ENCODE measurements around the gene C12orf54. TPM values are rescaled to one million over a fixed set of nuclear protein-coding genes. Genes with fewer than 3 reads are reported as not detected.

Gene C12orf54
- total and polyA plus RNA-seq, 10 of the 15 experiments (the other 5 are each of a cell fraction or from before 2014, with no cell fraction given): 0.79 to 7.8 (median 4.2) TPM

- Histone ChIP-seq H2AFZ (ENCODE audit: control insufficient read depth, low read depth, low read length) (no peak overlapping the region), H3K9me3 (replicated peaks; ENCODE audit: control insufficient read depth, insufficient read depth, low read length) (peaks cover 2% of the 10 kb centered on the region; the same call in 2 of the 3 replicates), H3K79me2 (ENCODE audit: control insufficient read depth, insufficient read depth, low read length) (no peaks in the 10 kb centered on the region), H3K4me3 (no peak overlapping the region), H3K4me2 (ENCODE audit: control insufficient read depth, insufficient read depth) (no peak overlapping the region), H3K27ac (ENCODE audit: control insufficient read depth, insufficient read depth) (no peak overlapping the region), H4K20me1 (ENCODE audit: control insufficient read depth, insufficient read depth) (no peaks in the 10 kb centered on the region), H3K9ac (ENCODE audit: control insufficient read depth, insufficient read depth, low read length) (no peak overlapping the region), H3K4me1 (ENCODE audit: control insufficient read depth, insufficient read depth, low read length) (no peaks in the 10 kb centered on the region), H3K36me3 (ENCODE audit: control insufficient read depth in 2 of 2, insufficient read depth in 2 of 2, low read length in 1 of 2) (no peaks in the 10 kb centered on the region), H3K27me3 (replicated peaks in 1 of 2; ENCODE audit: control insufficient read depth in 2 of 2, insufficient read depth in 2 of 2, low read length in 1 of 2) (no peaks in the 10 kb centered on the region)
- RAD21 ChIA-PET (ENCODE audit: unreplicated experiment): no interaction called here
- POLR2A ChIA-PET: no interaction called here
- DNase-seq (ENCODE audit: low read depth, low spot score) (no peak), FAIRE-seq (no peak), ATAC-seq (no peak)
- 8% methylated on average over 1 of the region's 1 CpG for WGBS (ENCODE audit: insufficient coverage, insufficient replicate concordance, low lambda C conversion rate, missing lambda C conversion rate)
- in situ Hi-C loops (cut with MboI): no loop called here
- SMC1A ChIA-PET (ENCODE audit: uncharacterized antibody, unreplicated experiment): no interaction called here
- intact Hi-C loops (cut with micrococcal nuclease; ENCODE audit: unreplicated experiment): loop anchor here (10.0 kb wide), 1 partner anchor 163 kb away; no protein-coding TSS in a partner anchor
- BruUV-seq (replicated peaks): no TSS peak
- CTCF ChIA-PET: interaction anchor here (1.3 kb wide), 1 partner anchor 9 kb away, joined by 3 read pairs; no protein-coding TSS in a partner anchor
- TF ChIP-seq NFXL1 (IDR thresholded peaks at IDR 0.05; ENCODE audit: borderline replicate concordance) (no peak), MXI1 (IDR thresholded peaks at IDR 0.05; ENCODE audit: low read depth, low read length) (no peak), RB1 (IDR thresholded peaks at IDR 0.05; ENCODE audit: borderline replicate concordance) (no peak), SRF (IDR thresholded peaks at IDR 0.05; ENCODE audit: low read depth in 2 of 2, low read length in 2 of 2) (no peak), E2F4 (IDR thresholded peaks at IDR 0.05; ENCODE audit: low read depth, low read length) (no peak), SKIL (IDR thresholded peaks at IDR 0.05; ENCODE audit: low read depth, poor library complexity, severe bottlenecking) (no peak), BCLAF1 (IDR thresholded peaks at IDR 0.05) (no peak), LARP7 (IDR thresholded peaks at IDR 0.05) (no peak), TARDBP (IDR thresholded peaks at IDR 0.05; ENCODE audit: borderline replicate concordance) (no peak), ZNF592 (IDR thresholded peaks at IDR 0.05) (no peak), EGR1 (IDR thresholded peaks at IDR 0.05; ENCODE audit: borderline replicate concordance in 1 of 2, low read depth in 2 of 2, low read length in 2 of 2) (no peak)
These were observed 30.9 kb upstream of the C12orf54 start for GRCh38 chr12:48451372-48451771.
